ENCODE results near the gene DBF4B.

DNA sequence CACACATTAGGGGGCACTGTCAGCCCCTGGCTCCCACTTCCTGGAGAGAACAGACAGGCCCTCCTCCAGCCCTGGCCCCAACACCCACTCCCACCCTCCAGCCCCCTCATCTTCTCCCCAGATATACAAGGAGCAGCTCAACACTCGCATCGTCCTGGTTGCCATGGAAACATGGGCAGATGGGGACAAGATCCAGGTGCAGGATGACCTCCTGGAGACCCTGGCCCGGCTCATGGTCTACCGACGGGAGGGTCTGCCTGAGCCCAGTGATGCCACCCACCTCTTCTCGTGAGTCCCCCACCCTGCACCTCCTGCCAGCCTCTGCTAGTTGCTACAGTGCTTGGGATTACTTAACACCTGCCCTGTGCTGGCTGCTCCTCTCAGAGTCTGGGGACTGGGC is 64.7 kb downstream of the DBF4B start:
- TF ChIP-seq FOXM1 (IDR thresholded peaks at IDR 0.05; ENCODE audit: low read depth) (no peak), REST (IDR thresholded peaks at IDR 0.05; ENCODE audit: low read depth, low read length) (no peak), ELF1 (IDR thresholded peaks at IDR 0.05) (no peak), RXRA (IDR thresholded peaks at IDR 0.05; ENCODE audit: borderline replicate concordance, low read depth) (no peak), SMC3 (IDR thresholded peaks at IDR 0.05; ENCODE audit: low read depth, low read length) (no peak), MAX (IDR thresholded peaks at IDR 0.05; ENCODE audit: low read depth) (no peak), EP300 (IDR thresholded peaks at IDR 0.05; ENCODE audit: borderline replicate concordance in 1 of 2, low read depth in 1 of 2, low read length in 1 of 2) (no peak), SIN3A (IDR thresholded peaks at IDR 0.05; ENCODE audit: borderline replicate concordance, low read depth, low read length) (no peak), CTCF (IDR thresholded peaks at IDR 0.05) (no peak), TAF1 (IDR thresholded peaks at IDR 0.05; ENCODE audit: borderline replicate concordance, low read depth, low read length) (no peak), RAD21 (IDR thresholded peaks at IDR 0.05; ENCODE audit: low read length) (no peak), POLR2AphosphoS5 (IDR thresholded peaks at IDR 0.05; ENCODE audit: low read depth, low read length) (no peak), JUND (IDR thresholded peaks at IDR 0.05) (no peak)
